Astrocyte (in vitro differentiated cells and primary cell): ENCODE data around the gene GNAI3.

Experiments
- EZH2 ChIP-seq: IDR thresholded peaks from 2 replicates; pipeline ENCODE4 v1.6.1; 2012; ENCODE audit warnings: mild to moderate bottlenecking, low read length, inconsistent platforms; ENCODE audit not compliant: insufficient read depth
- TF ChIP-seq, protein P1 (sequence below): IDR thresholded peaks from 2 replicates; pipeline ENCODE4 v1.5.1; 2011; ENCODE audit warnings: low read depth, mild to moderate bottlenecking, inconsistent platforms, low read length, moderate library complexity; ENCODE audit not compliant: insufficient read depth

DNA sequence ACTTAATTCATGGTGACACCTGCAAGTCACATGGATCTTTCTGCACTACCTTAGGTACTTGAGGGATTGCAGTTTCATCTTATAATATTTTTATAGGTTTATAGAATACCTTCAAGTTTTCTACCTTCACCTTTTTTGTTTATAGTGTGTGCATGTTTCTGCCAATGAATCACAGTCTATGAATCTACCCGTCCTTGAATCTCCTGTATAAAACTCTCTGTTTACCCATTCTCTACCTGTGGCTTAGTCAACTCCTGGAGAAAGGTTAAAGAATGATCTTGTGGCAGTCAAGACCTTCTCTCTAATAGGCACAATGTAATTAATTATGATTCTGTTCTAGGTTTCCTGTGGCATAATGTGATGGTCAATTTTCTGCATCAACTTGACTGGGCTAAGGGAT, 116.3 kb downstream of the GNAI3 start:
- TF ChIP-seq, protein P1, sequence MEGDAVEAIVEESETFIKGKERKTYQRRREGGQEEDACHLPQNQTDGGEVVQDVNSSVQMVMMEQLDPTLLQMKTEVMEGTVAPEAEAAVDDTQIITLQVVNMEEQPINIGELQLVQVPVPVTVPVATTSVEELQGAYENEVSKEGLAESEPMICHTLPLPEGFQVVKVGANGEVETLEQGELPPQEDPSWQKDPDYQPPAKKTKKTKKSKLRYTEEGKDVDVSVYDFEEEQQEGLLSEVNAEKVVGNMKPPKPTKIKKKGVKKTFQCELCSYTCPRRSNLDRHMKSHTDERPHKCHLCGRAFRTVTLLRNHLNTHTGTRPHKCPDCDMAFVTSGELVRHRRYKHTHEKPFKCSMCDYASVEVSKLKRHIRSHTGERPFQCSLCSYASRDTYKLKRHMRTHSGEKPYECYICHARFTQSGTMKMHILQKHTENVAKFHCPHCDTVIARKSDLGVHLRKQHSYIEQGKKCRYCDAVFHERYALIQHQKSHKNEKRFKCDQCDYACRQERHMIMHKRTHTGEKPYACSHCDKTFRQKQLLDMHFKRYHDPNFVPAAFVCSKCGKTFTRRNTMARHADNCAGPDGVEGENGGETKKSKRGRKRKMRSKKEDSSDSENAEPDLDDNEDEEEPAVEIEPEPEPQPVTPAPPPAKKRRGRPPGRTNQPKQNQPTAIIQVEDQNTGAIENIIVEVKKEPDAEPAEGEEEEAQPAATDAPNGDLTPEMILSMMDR, result no peak
- TF ChIP-seq EZH2, result no peak
